Bronchial epithelial cell (primary cell): ENCODE data around the gene KLF6. TPM values are rescaled to one million over a fixed set of nuclear protein-coding genes. Genes with fewer than 3 reads are reported as not detected.

ENCODE experiments used
- DNase-seq: peaks from one replicate; pipeline ENCODE4 v3.0.0-alpha.2; 2010; ENCODE audit warnings: low read depth
- FAIRE-seq: peaks from 2 replicates; lab custom pipeline; 2011; peaks lifted over from hg19 to GRCh38; lab: Jason Lieb, UNC
- H3K27me3 ChIP-seq: 2 replicates; pipeline ENCODE4 v1.5.1; 2011; ENCODE audit warnings: low read length; ENCODE audit not compliant: control insufficient read depth, insufficient read depth
- H3K36me3 ChIP-seq: 2 replicates; pipeline ENCODE4 v1.5.1; 2011; ENCODE audit warnings: low read length; ENCODE audit not compliant: control insufficient read depth, insufficient read depth
- H3K4me3 ChIP-seq: 2 replicates; pipeline ENCODE4 v1.5.1; 2011; ENCODE audit warnings: mild to moderate bottlenecking, low read depth, low read length, control low read depth
- CTCF ChIP-seq: IDR thresholded peaks from 2 replicates; pipeline ENCODE4 v1.5.1; 2011; ENCODE audit warnings: mild to moderate bottlenecking, moderate library complexity, low read length, control low read depth, inconsistent platforms; ENCODE audit not compliant: insufficient read depth, severe bottlenecking
- total RNA-seq: library from RNA; depleted of rRNA; stranded (reverse); fragments of >200 nt; gene quantifications from 2 replicates; pipeline ENCODE4 v1.2.1, GENCODE V29; 2014

KLF6 gene
- total RNA-seq, 1 donor from 2014 or later: 70.6 TPM

- DNase-seq (peak; percentile 81), FAIRE-seq (no peak)
- Histone ChIP-seq H3K36me3 (peaks cover 2% of the 10 kb centered on the region), H3K4me3 (no peak overlapping the region), H3K27me3 (no peaks in the 10 kb centered on the region)
- no peak for TF ChIP-seq CTCF
These were observed 10.8 kb downstream of the KLF6 start for GRCh38 chr10:3774018-3774813.

- Histone ChIP-seq H3K27me3 (no peaks in the 10 kb centered on the region), H3K4me3 (no peak overlapping the region), H3K36me3 (no peaks in the 10 kb centered on the region)
- DNase-seq (peak; percentile 63), FAIRE-seq (no peak)
- TF ChIP-seq CTCF: no peak
These were observed 11.5 kb downstream of the KLF6 start for GRCh38 chr10:3773460-3774017.

- Histone ChIP-seq H3K4me3 (no peak overlapping the region), H3K27me3 (no peaks in the 10 kb centered on the region), H3K36me3 (no peaks in the 10 kb centered on the region)
- TF ChIP-seq CTCF: no peak
- FAIRE-seq (no peak), DNase-seq (peak; percentile 36)
These were observed 12.4 kb downstream of the KLF6 start for GRCh38 chr10:3772361-3773171.

- DNase-seq (no peak), FAIRE-seq (no peak)
- no peak for TF ChIP-seq CTCF
- Histone ChIP-seq H3K4me3 (no peak overlapping the region), H3K27me3 (no peaks in the 10 kb centered on the region), H3K36me3 (no peaks in the 10 kb centered on the region)
These were observed 14.3 kb downstream of the KLF6 start for GRCh38 chr10:3770611-3771110.

GRCh38 chr10:3769556-3769955 lies 15.5 kb downstream of the KLF6 start:
- TF ChIP-seq CTCF: no peak
- Histone ChIP-seq H3K36me3 (no peaks in the 10 kb centered on the region), H3K27me3 (no peaks in the 10 kb centered on the region), H3K4me3 (no peak overlapping the region)
- DNase-seq (no peak), FAIRE-seq (no peak)
